ENCODE measurements around the gene NKAPL. TPM values are rescaled to one million over a fixed set of nuclear protein-coding genes. Genes with fewer than 3 reads are reported as not detected.

NKAPL gene
- total and polyA plus RNA-seq, 2 of the 8 experiments (the other 6 are each of a cell fraction or from before 2014, with no cell fraction given), result 0.08 TPM; not detected in 1

GRCh38 chr6:28239636-28240035 is 19.5 kb upstream of the NKAPL start:
- H2BK15ac ChIP-seq (ENCODE audit: low read length), result no peak overlapping the region
- H3K9ac ChIP-seq (replicated peaks in 1 of 4; ENCODE audit: extremely low read depth in 1 of 4, low read depth in 3 of 4, low read length in 3 of 4), result no peak overlapping the region
- H4K5ac ChIP-seq (ENCODE audit: insufficient read length, low read depth, low read length), result no peak overlapping the region
- H3K79me1 ChIP-seq (ENCODE audit: low read depth, low read length), result no peaks in the 10 kb centered on the region
- no peak overlapping the region for H3K27ac ChIP-seq (ENCODE audit: low read depth, low read length)
- POLR2A ChIA-PET (ENCODE audit: partially characterized antibody), result interaction anchor here (1.3 kb wide), 1 partner anchor 11 kb away, joined by 4 read pairs; no protein-coding TSS in a partner anchor
- CTCF ChIA-PET (ENCODE audit: partially characterized antibody), result no interaction called here
- TF ChIP-seq CBX8 (IDR thresholded peaks at IDR 0.05; ENCODE audit: borderline replicate concordance, low read depth, low read length), result no peak
- TF ChIP-seq RXRA (IDR thresholded peaks at IDR 0.05; ENCODE audit: insufficient read depth, low read depth, low read length), result no peak
- no peak for TF ChIP-seq CTBP2 (IDR thresholded peaks at IDR 0.05; ENCODE audit: borderline replicate concordance, insufficient read depth, insufficient read length, low read length)
- TF ChIP-seq SIN3A (conservative IDR thresholded peaks at IDR 0.05 in 1 of 2, IDR thresholded peaks at IDR 0.05 in 1 of 2; ENCODE audit: low read depth in 1 of 2, low read length in 2 of 2), result no peak
- TF ChIP-seq NANOG (IDR thresholded peaks at IDR 0.05; ENCODE audit: insufficient read depth, low read depth, low read length, poor library complexity, severe bottlenecking), result no peak
- no peak for TF ChIP-seq USF2 (IDR thresholded peaks at IDR 0.05; ENCODE audit: low read length)
- no peak for TF ChIP-seq EP300 (IDR thresholded peaks at IDR 0.05; ENCODE audit: borderline replicate concordance in 1 of 2, low read depth in 2 of 2, low read length in 2 of 2)
- TF ChIP-seq ZNF274 (IDR thresholded peaks at IDR 0.05; ENCODE audit: borderline replicate concordance, extremely low read depth, low read length), result no peak
- no peak for TF ChIP-seq TEAD4 (IDR thresholded peaks at IDR 0.05; ENCODE audit: low read depth, low read length)
- H3K4me3 ChIP-seq (ENCODE audit: extremely low read depth in 1 of 4, insufficient read depth in 2 of 4, low read depth in 3 of 4, low read length in 4 of 4), result no peak overlapping the region
- no peaks in the 10 kb centered on the region for H3K23me2 ChIP-seq (ENCODE audit: low read depth, low read length)
- H2BK12ac ChIP-seq (ENCODE audit: low read depth, low read length), result no peak overlapping the region
- H3K4ac ChIP-seq (replicated peaks; ENCODE audit: insufficient read length, low read depth, low read length), result no peak overlapping the region
- H3K56ac ChIP-seq (replicated peaks; ENCODE audit: insufficient read length, low read depth, low read length), result no peak overlapping the region
- H2AK5ac ChIP-seq (ENCODE audit: low read depth, low read length), result no peak overlapping the region
- H3K18ac ChIP-seq (ENCODE audit: extremely low read depth, low read length), result no peak overlapping the region
- peaks cover 0 to 6% (median 2%) of the 10 kb centered on the region in 4 experiments; a peak in 3 of 8 replicates for H3K36me3 ChIP-seq (ENCODE audit: control insufficient read depth in 2 of 4, insufficient read depth in 4 of 4, low read length in 3 of 4)
- WGBS, 2 experiments (ENCODE audit: extremely low coverage in 1 of 2, insufficient coverage in 1 of 2, insufficient read length in 1 of 2, insufficient replicate concordance in 2 of 2, low coverage in 1 of 2, low lambda C conversion rate in 2 of 2, missing lambda C conversion rate in 1 of 2), result 95% methylated on average over 1 of the region's 1 CpG; no CpG with 5 or more reads in 1 of the 2 experiments
- H3K23ac ChIP-seq (ENCODE audit: insufficient read length), result no peak overlapping the region
- H3K9me3 ChIP-seq (ENCODE audit: insufficient read depth in 2 of 2, low read depth in 1 of 2, low read length in 1 of 2), result no peaks in the 10 kb centered on the region
- no peaks in the 10 kb centered on the region; a peak in 1 of 7 replicates for H3K4me1 ChIP-seq (replicated peaks in 1 of 4; ENCODE audit: control insufficient read depth in 3 of 4, insufficient read depth in 4 of 4, low read length in 3 of 4)
- no peaks in the 10 kb centered on the region for H4K20me1 ChIP-seq (replicated peaks in 1 of 2; ENCODE audit: control insufficient read depth in 1 of 2, insufficient read depth in 2 of 2, low read length in 2 of 2)
- DNase-seq (ENCODE audit: low read depth in 1 of 2, low spot score in 2 of 2) (no peak), FAIRE-seq (no peak)
- no peaks in the 10 kb centered on the region for H3K27me3 ChIP-seq (replicated peaks in 1 of 4; ENCODE audit: control insufficient read depth in 3 of 4, extremely low read depth in 1 of 4, insufficient read depth in 3 of 4, low read length in 3 of 4)
- no peak overlapping the region for H4K91ac ChIP-seq (replicated peaks; ENCODE audit: insufficient read length, low read length)
- no peak overlapping the region for H2BK20ac ChIP-seq (ENCODE audit: low read length)
- no peak overlapping the region for H2BK5ac ChIP-seq (ENCODE audit: low read depth, low read length)
- H2AFZ ChIP-seq (ENCODE audit: low read length), result no peak overlapping the region
- H4K8ac ChIP-seq (ENCODE audit: extremely low read depth, insufficient read depth, low read length), result no peak overlapping the region
- no peak overlapping the region for H2BK120ac ChIP-seq (replicated peaks; ENCODE audit: low read depth, low read length)
- H3K4me2 ChIP-seq (ENCODE audit: insufficient read depth in 1 of 2, low read depth in 2 of 2, low read length in 2 of 2), result no peak overlapping the region
- no peak overlapping the region for H3K14ac ChIP-seq (ENCODE audit: insufficient read length)
- no peaks in the 10 kb centered on the region for H3K79me2 ChIP-seq (ENCODE audit: control insufficient read depth in 1 of 2, insufficient read depth in 2 of 2, low read length in 2 of 2)

All from H1 (cell line).